GM18502 (cell line): ENCODE results near the gene TBC1D20.
A peak's percentile ranks its signal among the peaks of the same experiment; 100 is the strongest.

Experiments used
- ATAC-seq: cut with Tn5 transposase; IDR thresholded peaks from one replicate; pipeline ENCODE4 v1.9.1; 2021; ENCODE audit warnings: mild to moderate bottlenecking; ENCODE audit not compliant: unreplicated experiment, poor library complexity

Gene TBC1D20

GRCh38 chr20:420721-421574 is 41.4 kb downstream of the TBC1D20 start:
- ATAC-seq: no peak

- no peak for ATAC-seq
Measured at GRCh38 chr20:420166-420620, 42.1 kb downstream of the TBC1D20 start.

DNA sequence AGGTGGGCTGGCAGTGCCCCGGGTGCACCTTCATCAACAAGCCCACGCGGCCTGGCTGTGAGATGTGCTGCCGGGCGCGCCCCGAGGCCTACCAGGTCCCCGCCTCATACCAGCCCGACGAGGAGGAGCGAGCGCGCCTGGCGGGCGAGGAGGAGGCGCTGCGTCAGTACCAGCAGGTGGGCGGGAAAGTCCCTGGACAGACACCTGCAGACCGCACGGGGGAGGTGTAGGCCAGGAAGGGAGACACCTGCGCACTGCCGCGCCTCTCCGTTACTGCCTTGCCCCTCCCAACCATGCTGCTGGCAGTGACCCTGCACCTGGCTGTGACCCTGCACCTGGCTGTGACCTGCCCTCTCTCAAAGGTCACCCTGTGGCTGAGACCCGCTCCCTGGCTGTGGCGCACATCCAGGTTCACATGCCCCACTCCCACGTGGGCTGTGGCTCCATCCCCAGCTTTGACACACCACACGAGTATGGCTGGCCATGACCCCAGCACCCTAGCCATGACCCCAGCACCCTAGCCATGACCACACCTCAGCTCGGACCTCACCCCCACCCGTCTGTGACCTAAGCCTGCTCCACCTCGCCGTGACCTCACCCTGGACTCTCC is 42.7 kb downstream of the TBC1D20 start:
- no peak for ATAC-seq

DNA sequence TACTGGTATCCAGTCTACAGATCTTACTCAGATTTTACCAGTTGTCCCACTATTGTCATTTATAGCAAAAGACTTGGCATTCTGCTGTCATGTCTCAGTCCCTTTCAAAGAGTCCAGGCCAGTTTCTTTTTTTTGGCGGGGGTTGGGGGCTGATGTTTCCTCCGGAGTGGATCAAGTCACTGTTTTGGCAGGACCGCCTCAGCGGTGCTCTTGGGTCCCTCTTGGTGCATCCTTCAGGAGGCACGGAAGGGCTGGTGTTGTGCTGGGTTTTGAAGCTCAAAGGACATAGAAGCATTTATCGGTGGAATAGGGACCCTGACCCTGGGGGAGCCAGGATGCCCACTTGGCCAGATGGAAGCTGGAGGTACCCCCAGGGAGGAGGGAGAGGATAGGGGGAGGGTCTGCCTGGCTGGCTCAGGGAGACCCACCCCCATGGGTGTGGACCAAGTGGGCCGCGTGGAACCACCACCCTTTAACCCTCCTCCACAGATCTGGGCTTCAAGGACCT is 43.4 kb downstream of the TBC1D20 start:
- no peak for ATAC-seq

GRCh38 chr20:417801-418342 is 44.5 kb downstream of the TBC1D20 start:
- no peak for ATAC-seq

GRCh38 chr20:416950-417800 is 45.2 kb downstream of the TBC1D20 start:
- ATAC-seq: no peak

- ATAC-seq: no peak
Measured at GRCh38 chr20:415820-416322, 46.5 kb downstream of the TBC1D20 start.

GRCh38 chr20:414161-414560 is 48.2 kb downstream of the TBC1D20 start:
- no peak for ATAC-seq

DNA sequence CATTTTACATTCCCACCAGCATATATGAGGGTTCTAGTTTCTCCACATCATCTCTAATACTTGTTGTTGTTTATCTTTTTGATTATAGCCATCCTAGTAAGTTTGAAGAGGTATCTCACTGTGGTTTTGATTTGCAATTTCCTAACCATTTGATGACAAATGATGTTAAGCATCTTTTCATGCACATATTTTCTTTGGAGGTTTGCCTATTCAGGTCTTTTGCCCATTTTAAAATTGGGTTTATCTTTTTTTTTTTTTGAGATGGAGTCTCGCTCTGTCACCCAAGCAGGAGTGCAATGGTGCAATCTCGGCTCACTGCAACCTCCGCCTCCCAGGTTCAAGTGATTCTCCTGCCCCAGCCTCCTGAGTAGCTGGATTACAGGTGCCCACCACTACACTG is 50.3 kb downstream of the TBC1D20 start:
- ATAC-seq: no peak

DNA sequence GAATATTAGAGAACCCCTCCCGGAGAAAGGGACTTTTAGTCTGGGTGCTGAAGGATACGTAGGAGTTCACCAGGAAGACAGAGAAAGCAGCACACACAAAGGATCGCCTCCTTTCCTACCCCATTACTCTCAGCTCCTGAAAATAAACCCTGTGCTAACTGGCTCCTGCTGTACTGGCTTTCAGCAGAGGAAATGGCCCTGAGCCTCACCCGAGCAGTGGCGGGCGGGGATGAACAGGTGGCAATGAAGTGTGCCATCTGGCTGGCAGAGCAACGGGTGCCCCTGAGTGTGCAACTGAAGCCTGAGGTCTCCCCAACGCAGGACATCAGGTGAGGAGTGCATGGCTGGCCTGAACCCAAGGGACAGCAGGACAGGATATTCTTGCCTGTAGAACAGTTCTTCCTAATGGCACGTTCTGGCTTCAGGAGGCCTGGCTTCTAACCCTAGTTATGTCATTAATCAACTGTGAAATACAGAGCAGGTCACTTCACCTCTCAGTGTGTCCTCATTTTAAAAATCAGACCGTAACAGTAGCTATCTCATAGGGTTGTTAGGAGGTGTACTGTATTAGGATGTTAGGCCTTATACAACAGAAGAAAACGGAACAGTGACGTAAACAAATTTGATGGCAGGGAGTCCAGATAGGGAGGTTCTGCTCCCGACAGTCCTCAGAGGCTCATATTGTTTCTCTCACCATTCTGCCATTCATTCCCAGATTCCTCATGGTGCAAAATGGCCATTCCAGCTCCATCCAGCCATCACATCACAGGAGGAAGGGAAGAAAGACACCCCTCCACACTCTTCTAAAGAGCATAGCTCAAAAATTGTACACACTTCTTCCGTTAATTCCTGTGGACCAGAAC is 52.4 kb downstream of the TBC1D20 start:
- ATAC-seq: no peak

GRCh38 chr20:408843-409696 is 53.3 kb downstream of the TBC1D20 start:
- peak; percentile 28 for ATAC-seq

DNA sequence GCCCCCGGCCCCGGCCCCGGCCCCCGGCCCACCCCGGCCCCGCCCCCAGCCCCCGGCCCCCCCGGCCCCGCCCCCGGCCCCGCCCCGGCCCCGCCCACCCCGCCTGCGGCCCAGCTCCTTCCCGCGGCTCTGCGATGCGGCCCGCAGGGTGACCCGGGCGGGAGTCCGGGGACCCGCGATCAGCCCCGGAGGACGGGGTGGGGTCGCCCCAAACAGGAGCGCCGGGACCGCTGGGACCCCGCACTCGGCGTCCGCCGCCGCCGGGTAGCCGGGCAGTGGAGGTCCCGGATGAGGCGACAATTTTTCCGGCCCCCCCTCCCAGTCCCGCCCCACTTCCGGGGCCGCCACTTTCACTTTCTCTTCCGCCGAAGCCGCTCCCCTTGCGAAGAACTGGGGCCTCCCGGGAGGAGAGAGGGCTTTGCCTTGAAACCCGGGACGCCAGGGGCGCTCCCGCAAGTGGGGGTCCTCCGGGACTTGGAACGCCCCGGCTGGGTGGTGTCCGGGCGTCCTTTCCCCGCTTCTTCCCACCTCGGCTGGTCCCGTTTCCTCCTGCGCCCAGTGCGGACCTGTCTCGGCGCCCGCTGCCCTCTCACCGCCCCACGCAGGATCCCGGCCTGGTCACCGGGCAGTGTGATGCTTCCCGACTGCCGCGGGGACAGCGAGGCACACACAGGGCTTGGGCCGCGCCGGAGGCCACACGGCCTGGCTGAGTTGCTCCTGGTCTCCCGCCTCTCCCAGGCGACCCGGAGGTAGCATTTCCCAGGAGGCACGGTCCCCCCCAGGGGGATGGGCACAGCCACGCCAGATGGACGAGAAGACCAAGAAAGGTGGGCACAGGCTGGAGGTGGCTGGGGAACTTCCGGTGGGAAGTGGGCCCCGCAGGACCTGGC is 54.1 kb downstream of the TBC1D20 start, which contains the start of gene RBCK1:
Gene RBCK1 (plus strand): TSS at position 347 of the 890 bp plus-strand sequence. CDS start 459 bp downstream, at position 806.
- peak; percentile 78 for ATAC-seq

- ATAC-seq: peak; percentile 71
Measured at GRCh38 chr20:407133-407952, 55.0 kb downstream of the TBC1D20 start.

DNA sequence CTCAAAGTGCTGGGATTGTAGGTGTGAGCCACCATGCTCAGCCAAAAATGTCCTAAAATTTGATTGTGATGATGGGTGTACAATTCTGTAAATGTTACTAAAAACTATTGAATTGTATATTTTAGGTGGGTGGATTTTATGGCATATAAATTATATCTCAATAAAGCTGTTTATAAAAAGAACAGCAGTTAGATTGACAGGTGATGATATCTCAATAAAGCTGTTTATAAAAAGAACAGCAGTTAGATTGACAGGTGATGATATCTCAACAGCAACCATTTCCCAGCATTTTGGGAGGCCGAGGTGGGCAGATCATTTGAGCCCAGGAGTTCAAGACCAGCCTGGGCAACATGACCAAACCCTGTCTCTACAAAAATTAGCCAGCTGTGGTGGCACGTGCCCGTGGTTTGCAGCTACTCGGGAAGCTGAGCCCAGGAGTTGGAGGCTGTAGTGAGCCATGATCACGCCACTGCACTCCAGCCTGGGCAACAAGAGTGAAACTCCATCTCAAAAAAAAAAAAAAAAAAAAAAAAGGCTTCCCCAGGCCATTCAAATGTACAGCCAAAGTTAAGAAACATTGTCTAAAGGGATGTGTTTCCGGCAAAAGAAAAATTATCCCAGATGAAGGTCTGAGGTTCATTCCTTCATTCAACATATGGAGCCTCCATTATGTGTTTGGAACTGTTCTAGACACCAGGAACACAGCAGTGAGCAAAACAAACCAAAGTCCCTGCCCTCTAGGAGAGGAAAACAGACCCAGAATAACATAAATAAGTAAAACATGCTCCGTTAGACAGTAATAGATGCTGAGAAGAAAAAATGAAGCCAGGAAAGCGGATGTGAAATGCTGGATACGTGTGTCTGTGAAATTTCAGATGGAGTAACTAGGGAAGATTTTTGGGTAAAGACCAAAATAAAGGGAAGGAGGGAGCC is 55.9 kb downstream of the TBC1D20 start:
- no peak for ATAC-seq

- ATAC-seq: no peak
Measured at GRCh38 chr20:404088-404487, 58.2 kb downstream of the TBC1D20 start.
